Adrenal gland (tissue), 12 donors: ENCODE measurements around the gene HOXB8. TPM values are rescaled to one million over a fixed set of nuclear protein-coding genes. Genes with fewer than 3 reads are reported as not detected.

Experiments
- DNase-seq, 7 donors: peaks; one replicate each; pipeline ENCODE4 v3.0.0-alpha.2; 2019 to 2020
- H3K27ac ChIP-seq, 5 donors: fragments of 200-600 bp; sonication (generic) in 4 of 5; 1 replicate in 3 of 5; 2 replicates in 2 of 5; pipeline versions ENCODE4 v1.5.1 to v1.8.0; 2016 to 2020; ENCODE audit warnings: mild to moderate bottlenecking in 1 of 5
- H3K27me3 ChIP-seq: fragments of 200-600 bp; 2 replicates; pipeline ENCODE4 v1.8.0; 2021
- H3K36me3 ChIP-seq, 2 donors: fragments of 200-600 bp; replicated peaks in 1 of 2; 1 replicate in 1 of 2; 2 replicates in 1 of 2; pipeline versions ENCODE4 v1.5.1 to v1.8.0; 2018 to 2022
- H3K4me1 ChIP-seq, 2 donors: fragments of 200-600 bp; replicated peaks in 1 of 2; 1 replicate in 1 of 2; 2 replicates in 1 of 2; pipeline versions ENCODE4 v1.5.1 to v1.8.0; 2018 to 2021
- H3K4me3 ChIP-seq, 4 donors: fragments of 200-600 bp; sonication (generic) in 3 of 4; one replicate each; pipeline ENCODE4 v1.5.1; 2016 to 2018
- H3K9me3 ChIP-seq, 3 donors: fragments of 200-600 bp; sonication (generic) in 1 of 3; replicated peaks in 1 of 3; 1 replicate in 2 of 3; 2 replicates in 1 of 3; pipeline versions ENCODE4 v1.5.1 to v1.8.0; 2016 to 2021
- CTCF ChIP-seq, 6 experiments: fragments of 450-650 bp in 4 of 6; fragments of 200-600 bp in 2 of 6; sonication (generic) in 1 of 6; IDR thresholded peaks; 1 replicate in 5 of 6; 2 replicates in 1 of 6; pipeline versions ENCODE4 v1.5.1 to v1.8.0; 2016 to 2021; ENCODE audit warnings: antibody characterized with exemption in 6 of 6, mild to moderate bottlenecking in 2 of 6, moderate library complexity in 1 of 6
- POLR2A ChIP-seq, 2 donors: fragments of 450-650 bp; IDR thresholded peaks; one replicate each; pipeline ENCODE4 v1.6.1; 2017; ENCODE audit warnings: antibody characterized with exemption in 2 of 2, mild to moderate bottlenecking in 2 of 2, moderate library complexity in 1 of 2
- WGBS, 4 donors: extraction: QIAGEN DNeasy Blood & Tissue Kit in 2 of 4; methylation state at CpG; one replicate each; pipeline versions ENCODE4 v1.1.5 to v1.1.7; 2013 to 2017; 5-methylcytosine and 5-hydroxymethylcytosine counted together
- intact Hi-C, 2 donors: fragments of 100-400 bp; cut with DNase I; formaldehyde crosslinking; loops; one replicate each; pipeline versions ENCODE4 v1.14.1 to v1.15.0; 2022 to 2023
- polyA plus RNA-seq, 3 donors: library from polyadenylated mRNA; stranded (reverse); fragments of 200-250 nt in 2 of 3; fragments of 350-450 nt in 1 of 3; fragmentation: Illumina TruSeq in 1 of 3; extraction: RNeasy Lipid Tissue Mini Kit (QIAGEN cat#74804) in 1 of 3; gene quantifications; one replicate each; pipeline ENCODE4 v1.2.3, GENCODE V29; 2013 to 2014
- total RNA-seq, 9 donors: library from RNA; depleted of rRNA in 4 of 9; stranded (reverse); fragments of >200 nt in 4 of 9; fragments of 120-200 nt in 1 of 9; fragmentation: NEBNext Ultra II Directional in 1 of 9; extraction: Animal tissue kit (Norgen Biotek cat#: 25700) in 1 of 9; gene quantifications; one replicate each; pipeline versions ENCODE4 v1.1.0 to v1.2.4, GENCODE V29; 2013 to 2023
- donor health status: healthy with polysubstance abuse.
- donor health status: Bipolar disorder and iron deficiency.
- donor health status: DM: yes; HTN: yes; CAD: no.
- donor health status: DM: no; HTN: no; CAD: no.
- donor health status: DM: no; HTN: no; CAD: no.
- donor health status: DM: yes; HTN: yes; CAD: no.

Gene HOXB8
- total and polyA plus RNA-seq, 12 donors, result 0.72 to 13.3 (median 5.9) TPM

- peak; percentile 66 to 81 (median 74) for DNase-seq
- H3K27me3 ChIP-seq, result peaks cover 94% of the 10 kb centered on the region
- intact Hi-C loops, result no loop called here
- H3K27ac ChIP-seq, result no peak overlapping the region
- H3K36me3 ChIP-seq, result no peaks in the 10 kb centered on the region
- H3K9me3 ChIP-seq, result no peaks in the 10 kb centered on the region
- WGBS, 4 donors, result 4 to 10% (median 9%) methylated on average over 32 to 39 of the region's 39 CpGs
- H3K4me1 ChIP-seq, result peaks cover 0 to 4% of the 10 kb centered on the region in 2 donors
- H3K4me3 ChIP-seq, result no peak overlapping the region
- TF ChIP-seq CTCF (IDR thresholded peaks at IDR 0.05) (peak in 5 of 6 experiments; percentile 19 to 53 (median 25)), POLR2A (IDR thresholded peaks at IDR 0.05) (no peak)
These were observed 21.3 kb upstream of the HOXB8 start for GRCh38 chr17:48636177-48637018.

GRCh38 chr17:48634493-48635208, 19.6 kb upstream of the HOXB8 start:
- TF ChIP-seq POLR2A (IDR thresholded peaks at IDR 0.05), result no peak
- TF ChIP-seq CTCF (IDR thresholded peaks at IDR 0.05), result no peak
- Histone ChIP-seq H3K4me1 (peaks cover 0 to 4% of the 10 kb centered on the region in 2 donors), H3K4me3 (no peak overlapping the region), H3K9me3 (no peaks in the 10 kb centered on the region), H3K36me3 (no peaks in the 10 kb centered on the region), H3K27ac (no peak overlapping the region), H3K27me3 (peaks cover 93% of the 10 kb centered on the region)
- 42 to 48% (median 44%) methylated on average over 20 of the region's 20 CpGs for WGBS, 4 donors
- DNase-seq, result no peak
- intact Hi-C loops, result no loop called here

- intact Hi-C loops, result no loop called here
- H3K4me1 ChIP-seq, result peaks cover 0 to 4% of the 10 kb centered on the region in 2 donors
- no peak for TF ChIP-seq CTCF (IDR thresholded peaks at IDR 0.05)
- no peak for TF ChIP-seq POLR2A (IDR thresholded peaks at IDR 0.05)
- H3K36me3 ChIP-seq, result no peaks in the 10 kb centered on the region
- no peaks in the 10 kb centered on the region for H3K9me3 ChIP-seq
- 27 to 36% (median 32%) methylated on average over 22 to 35 of the region's 35 CpGs for WGBS, 4 donors
- DNase-seq, result peak in 1 of 7 donors; percentile 13
- H3K4me3 ChIP-seq, result no peak overlapping the region
- H3K27ac ChIP-seq, result no peak overlapping the region
- H3K27me3 ChIP-seq, result peaks cover 99% of the 10 kb centered on the region
These were observed 18.2 kb upstream of the HOXB8 start for GRCh38 chr17:48633266-48633677.

GRCh38 chr17:48632579-48633265, 17.6 kb upstream of the HOXB8 start:
- 62 to 72% (median 66%) methylated on average over 7 of the region's 7 CpGs for WGBS, 4 donors
- intact Hi-C loops, result no loop called here
- DNase-seq, result no peak
- Histone ChIP-seq H3K36me3 (no peaks in the 10 kb centered on the region), H3K9me3 (no peaks in the 10 kb centered on the region), H3K4me3 (no peak overlapping the region), H3K4me1 (peaks cover 0 to 4% of the 10 kb centered on the region in 2 donors), H3K27ac (no peak overlapping the region), H3K27me3 (peaks cover 99% of the 10 kb centered on the region)
- no peak for TF ChIP-seq CTCF (IDR thresholded peaks at IDR 0.05)
- TF ChIP-seq POLR2A (IDR thresholded peaks at IDR 0.05), result no peak
